Suprapubic skin (tissue), 4 donors: ENCODE data around the gene AGAP1.

ENCODE experiments used
- CTCF ChIP-seq, 2 donors: fragments of 200-600 bp in 1 of 2; fragments of 450-650 bp in 1 of 2; sonication (generic) in 1 of 2; IDR thresholded peaks; one replicate each; pipeline ENCODE4 v1.5.1; 2016 to 2019; ENCODE audit warnings: antibody characterized with exemption in 2 of 2, mild to moderate bottlenecking in 1 of 2, moderate library complexity in 1 of 2
- POLR2A ChIP-seq, 2 donors: fragments of 450-650 bp; IDR thresholded peaks; one replicate each; pipeline ENCODE4 v1.6.1; 2017; ENCODE audit warnings: antibody characterized with exemption in 2 of 2, mild to moderate bottlenecking in 2 of 2, moderate library complexity in 2 of 2
- POLR2AphosphoS5 ChIP-seq, 3 donors: sonication (generic); formaldehyde crosslinking; IDR thresholded peaks; one replicate each; pipeline ENCODE4 v1.6.1; 2017; ENCODE audit warnings: antibody characterized with exemption in 3 of 3

DNA sequence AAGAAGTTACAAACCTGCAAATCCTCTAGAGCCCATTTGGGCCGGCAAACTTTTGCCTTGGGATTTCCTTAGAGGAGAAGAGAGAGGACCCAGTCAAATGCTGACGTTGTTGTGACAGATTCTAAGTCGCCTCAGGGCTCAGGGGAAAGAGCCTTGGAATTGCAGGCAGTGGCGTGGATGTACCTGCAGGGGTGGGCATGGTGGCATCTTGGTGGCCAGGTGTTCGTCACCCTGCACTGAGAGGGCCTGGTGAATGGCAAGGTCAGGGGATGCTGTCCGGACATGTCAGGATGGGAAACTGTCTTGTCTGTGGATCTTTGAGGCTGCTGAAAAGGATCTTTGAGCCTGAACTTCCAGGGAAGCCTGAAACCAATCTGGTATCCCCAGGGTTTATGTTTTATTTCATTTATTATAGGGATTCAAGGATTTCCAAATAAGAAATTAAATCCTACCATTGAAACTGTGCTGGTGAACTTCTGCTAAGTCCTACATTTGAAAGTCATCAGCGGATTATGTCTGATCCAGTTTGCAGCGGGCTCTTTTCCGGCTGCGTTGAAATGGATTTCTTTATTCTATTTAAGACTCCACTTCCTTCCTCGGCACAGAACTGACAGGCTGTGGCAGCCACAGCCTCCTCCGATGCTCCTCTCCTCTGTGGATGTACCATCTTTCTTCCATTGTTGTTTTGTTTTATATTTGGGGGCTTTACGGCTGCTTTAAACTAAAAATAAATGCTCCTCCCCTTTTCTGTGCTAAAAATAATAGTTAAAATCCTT, 207.6 kb downstream of the AGAP1 start:
- no peak for TF ChIP-seq CTCF (IDR thresholded peaks at IDR 0.05)
- no peak for TF ChIP-seq POLR2A (IDR thresholded peaks at IDR 0.05)
- no peak for TF ChIP-seq POLR2AphosphoS5 (IDR thresholded peaks at IDR 0.05)
